Measurements from ENCODE around the gene SWT1.
"Not testable (repeated sequence)": the region's sequence is repeated elsewhere in the genome, so short reads cannot be mapped to it uniquely, and the experiment has no call there.

SWT1 gene

GRCh38 chr1:185321104-185321503 is 164.1 kb downstream of the SWT1 start:
- H3K27me3 ChIP-seq (ENCODE audit: control insufficient read depth, insufficient read depth, low read length); H3K4me1 ChIP-seq (ENCODE audit: control insufficient read depth, insufficient read depth, low read length); H3K36me3 ChIP-seq (ENCODE audit: control insufficient read depth, insufficient read depth, low read length); H3K9ac ChIP-seq (ENCODE audit: low read length); H3K4me3 ChIP-seq (ENCODE audit: low read length); H3K27ac ChIP-seq (ENCODE audit: low read depth, low read length): not testable (repeated sequence)

- H3K36me3 ChIP-seq (ENCODE audit: control insufficient read depth, insufficient read depth, low read length); H3K4me3 ChIP-seq (ENCODE audit: low read length); H3K9ac ChIP-seq (ENCODE audit: low read length); H3K27ac ChIP-seq (ENCODE audit: low read depth, low read length); H3K4me1 ChIP-seq (ENCODE audit: control insufficient read depth, insufficient read depth, low read length); H3K27me3 ChIP-seq (ENCODE audit: control insufficient read depth, insufficient read depth, low read length): not testable (repeated sequence)
These were observed 164.8 kb downstream of the SWT1 start for GRCh38 chr1:185321653-185322221.

- no peak overlapping the region for H3K9ac ChIP-seq (ENCODE audit: low read length)
- no peak overlapping the region for H3K4me3 ChIP-seq (ENCODE audit: low read length)
- H3K27me3 ChIP-seq (ENCODE audit: control insufficient read depth, insufficient read depth, low read length), result no peaks in the 10 kb centered on the region
- H3K4me1 ChIP-seq (ENCODE audit: control insufficient read depth, insufficient read depth, low read length), result no peaks in the 10 kb centered on the region
- H3K27ac ChIP-seq (ENCODE audit: low read depth, low read length), result no peak overlapping the region
- H3K36me3 ChIP-seq (ENCODE audit: control insufficient read depth, insufficient read depth, low read length), result no peaks in the 10 kb centered on the region
These were observed 165.7 kb downstream of the SWT1 start for GRCh38 chr1:185322636-185323035.

GRCh38 chr1:185324118-185324517 is 167.2 kb downstream of the SWT1 start:
- no peaks in the 10 kb centered on the region for H3K27me3 ChIP-seq (ENCODE audit: control insufficient read depth, insufficient read depth, low read length)
- H3K4me1 ChIP-seq (ENCODE audit: control insufficient read depth, insufficient read depth, low read length), result no peaks in the 10 kb centered on the region
- no peak overlapping the region for H3K9ac ChIP-seq (ENCODE audit: low read length)

GRCh38 chr1:185325413-185325812 is 168.4 kb downstream of the SWT1 start:
- Histone ChIP-seq H3K4me1 (ENCODE audit: control insufficient read depth, insufficient read depth, low read length) (no peaks in the 10 kb centered on the region), H3K36me3 (ENCODE audit: control insufficient read depth, insufficient read depth, low read length) (no peaks in the 10 kb centered on the region), H3K9ac (ENCODE audit: low read length) (no peak overlapping the region), H3K27ac (ENCODE audit: low read depth, low read length) (no peak overlapping the region), H3K4me3 (ENCODE audit: low read length) (no peak overlapping the region), H3K27me3 (ENCODE audit: control insufficient read depth, insufficient read depth, low read length) (no peaks in the 10 kb centered on the region)

More at GRCh38 chr1:185324118-185324517, 167.2 kb downstream of the SWT1 start:
- Histone ChIP-seq H3K36me3 (ENCODE audit: control insufficient read depth, insufficient read depth, low read length) (no peaks in the 10 kb centered on the region), H3K27ac (ENCODE audit: low read depth, low read length) (no peak overlapping the region), H3K4me3 (ENCODE audit: low read length) (no peak overlapping the region)

- H3K36me3 ChIP-seq (ENCODE audit: control insufficient read depth, insufficient read depth, low read length), result no peaks in the 10 kb centered on the region
- no peak overlapping the region for H3K27ac ChIP-seq (ENCODE audit: low read depth, low read length)
- H3K4me1 ChIP-seq (ENCODE audit: control insufficient read depth, insufficient read depth, low read length), result no peaks in the 10 kb centered on the region
- H3K9ac ChIP-seq (ENCODE audit: low read length), result no peak overlapping the region
- H3K4me3 ChIP-seq (ENCODE audit: low read length), result no peak overlapping the region
- H3K27me3 ChIP-seq (ENCODE audit: control insufficient read depth, insufficient read depth, low read length), result no peaks in the 10 kb centered on the region
These were observed 171.3 kb downstream of the SWT1 start for GRCh38 chr1:185328255-185328654.

GRCh38 chr1:185334182-185334581 is 177.2 kb downstream of the SWT1 start:
- H3K27ac ChIP-seq (ENCODE audit: low read depth, low read length), result no peak overlapping the region
- H3K27me3 ChIP-seq (ENCODE audit: control insufficient read depth, insufficient read depth, low read length), result no peaks in the 10 kb centered on the region
- H3K4me3 ChIP-seq (ENCODE audit: low read length), result no peak overlapping the region
- no peaks in the 10 kb centered on the region for H3K4me1 ChIP-seq (ENCODE audit: control insufficient read depth, insufficient read depth, low read length)
- no peak overlapping the region for H3K9ac ChIP-seq (ENCODE audit: low read length)
- H3K36me3 ChIP-seq (ENCODE audit: control insufficient read depth, insufficient read depth, low read length), result no peaks in the 10 kb centered on the region

- Histone ChIP-seq H3K27me3 (ENCODE audit: control insufficient read depth, insufficient read depth, low read length) (no peaks in the 10 kb centered on the region), H3K9ac (ENCODE audit: low read length) (no peak overlapping the region), H3K4me3 (ENCODE audit: low read length) (no peak overlapping the region), H3K36me3 (ENCODE audit: control insufficient read depth, insufficient read depth, low read length) (no peaks in the 10 kb centered on the region), H3K27ac (ENCODE audit: low read depth, low read length) (no peak overlapping the region), H3K4me1 (ENCODE audit: control insufficient read depth, insufficient read depth, low read length) (no peaks in the 10 kb centered on the region)
These were observed 180.3 kb downstream of the SWT1 start for GRCh38 chr1:185337246-185337645.

- Histone ChIP-seq H3K27me3 (ENCODE audit: control insufficient read depth, insufficient read depth, low read length) (no peaks in the 10 kb centered on the region), H3K36me3 (ENCODE audit: control insufficient read depth, insufficient read depth, low read length) (no peaks in the 10 kb centered on the region), H3K27ac (ENCODE audit: low read depth, low read length) (no peak overlapping the region), H3K4me3 (ENCODE audit: low read length) (no peak overlapping the region), H3K4me1 (ENCODE audit: control insufficient read depth, insufficient read depth, low read length) (no peaks in the 10 kb centered on the region), H3K9ac (ENCODE audit: low read length) (no peak overlapping the region)
These were observed 182.0 kb downstream of the SWT1 start for GRCh38 chr1:185338719-185339622.

GRCh38 chr1:185341196-185341781 is 184.3 kb downstream of the SWT1 start:
- Histone ChIP-seq H3K4me1 (ENCODE audit: control insufficient read depth, insufficient read depth, low read length) (no peaks in the 10 kb centered on the region), H3K9ac (ENCODE audit: low read length) (no peak overlapping the region), H3K36me3 (ENCODE audit: control insufficient read depth, insufficient read depth, low read length) (no peaks in the 10 kb centered on the region), H3K27me3 (ENCODE audit: control insufficient read depth, insufficient read depth, low read length) (no peaks in the 10 kb centered on the region), H3K27ac (ENCODE audit: low read depth, low read length) (no peak overlapping the region), H3K4me3 (ENCODE audit: low read length) (no peak overlapping the region)

All from rectal smooth muscle tissue (tissue), 1 donor.